SK-N-SH treated with all-trans-retinoic acid at 6 μM for 48 hours (cell line): ENCODE results near the gene BABAM2.

Experiments
- ATAC-seq: fragments of 200-7000 bp; cut with Tn5 transposase; 3 replicates; pipeline ENCODE4 v1.9.1; 2020; ENCODE audit warnings: mild to moderate bottlenecking, moderate library complexity
- ARNTL ChIP-seq: fragments of 450-650 bp; formaldehyde crosslinking; IDR thresholded peaks from 2 replicates; pipeline ENCODE4 v1.5.0; 2020; ENCODE audit warnings: low read depth, mild to moderate bottlenecking, moderate library complexity, borderline replicate concordance
- BACH2 ChIP-seq: fragments of 250-450 bp; sonication (Bioruptor Pico); IDR thresholded peaks from 2 replicates; pipeline ENCODE4 v1.9.0; 2021; ENCODE audit warnings: mild to moderate bottlenecking, borderline replicate concordance
- CSDC2 ChIP-seq: fragments of 250-450 bp; sonication (Bioruptor Pico); IDR thresholded peaks from 2 replicates; pipeline ENCODE4 v1.5.0; 2020; ENCODE audit warnings: mild to moderate bottlenecking, moderate library complexity
- ESRRG ChIP-seq: fragments of 250-450 bp; sonication (Bioruptor Pico); IDR thresholded peaks from 2 replicates; pipeline ENCODE4 v1.6.1; 2021; ENCODE audit warnings: mild to moderate bottlenecking
- GLIS3 ChIP-seq: fragments of 250-450 bp; sonication (Bioruptor Pico); IDR thresholded peaks from 2 replicates; pipeline ENCODE4 v1.5.0; 2020; ENCODE audit warnings: mild to moderate bottlenecking, moderate library complexity
- ISL1 ChIP-seq: fragments of 250-450 bp; sonication (Bioruptor Pico); IDR thresholded peaks from 2 replicates; pipeline ENCODE4 v2.1.2; 2022; ENCODE audit warnings: mild to moderate bottlenecking, moderate library complexity
- OSR1 ChIP-seq: fragments of 250-450 bp; sonication (Bioruptor Pico); IDR thresholded peaks from 2 replicates; pipeline ENCODE4 v1.8.0; 2022; ENCODE audit warnings: moderate library complexity, mild to moderate bottlenecking, inconsistent platforms
- PPARA ChIP-seq: fragments of 250-450 bp; sonication (Bioruptor Pico); IDR thresholded peaks from 2 replicates; pipeline ENCODE4 v1.5.0; 2020; ENCODE audit warnings: mild to moderate bottlenecking, borderline replicate concordance
- RARB ChIP-seq: fragments of 250-450 bp; sonication (Bioruptor Pico); IDR thresholded peaks from 2 replicates; pipeline ENCODE4 v1.8.0; 2021; ENCODE audit warnings: mild to moderate bottlenecking, moderate library complexity
- SNAI2 ChIP-seq: fragments of 250-450 bp; sonication (Bioruptor Pico); IDR thresholded peaks from 2 replicates; pipeline ENCODE4 v1.5.0; 2020; ENCODE audit warnings: mild to moderate bottlenecking, moderate library complexity
- TCF4 ChIP-seq: fragments of 250-450 bp; sonication (Bioruptor Pico); IDR thresholded peaks from 2 replicates; pipeline ENCODE4 v1.8.0; 2021; ENCODE audit warnings: mild to moderate bottlenecking, moderate library complexity, borderline replicate concordance
- TOX ChIP-seq: fragments of 250-450 bp; sonication (Bioruptor Pico); IDR thresholded peaks from 2 replicates; pipeline ENCODE4 v1.8.0; 2021; ENCODE audit warnings: mild to moderate bottlenecking, moderate library complexity, borderline replicate concordance
- ZC3H10 ChIP-seq: fragments of 250-450 bp; sonication (Bioruptor Pico); IDR thresholded peaks from 2 replicates; pipeline ENCODE4 v1.5.1; 2021; ENCODE audit warnings: mild to moderate bottlenecking, moderate library complexity
- ZFP3 ChIP-seq: fragments of 250-450 bp; sonication (Bioruptor Pico); IDR thresholded peaks from 2 replicates; pipeline ENCODE4 v1.5.0; 2020; ENCODE audit warnings: mild to moderate bottlenecking, moderate library complexity
- ZFP30 ChIP-seq: fragments of 450-650 bp; formaldehyde crosslinking; IDR thresholded peaks from 2 replicates; pipeline ENCODE4 v1.5.0; 2022; ENCODE audit warnings: mild to moderate bottlenecking, moderate library complexity
- ZNF70 ChIP-seq: fragments of 450-650 bp; formaldehyde crosslinking; IDR thresholded peaks from 2 replicates; pipeline ENCODE4 v1.5.0; 2020; ENCODE audit warnings: mild to moderate bottlenecking, moderate library complexity
- TF ChIP-seq, protein P1 (sequence below): fragments of 250-450 bp; sonication (Bioruptor Pico); IDR thresholded peaks from 2 replicates; pipeline ENCODE4 v1.8.0; 2021; ENCODE audit warnings: low read depth, mild to moderate bottlenecking, moderate library complexity, borderline replicate concordance
- TF ChIP-seq, protein P2 (sequence below): fragments of 250-450 bp; sonication (Bioruptor Pico); IDR thresholded peaks from 2 replicates; pipeline ENCODE4 v1.8.0; 2020; ENCODE audit warnings: mild to moderate bottlenecking, moderate library complexity, borderline replicate concordance
- TF ChIP-seq, protein P3 (sequence below): fragments of 250-450 bp; sonication (Bioruptor Pico); IDR thresholded peaks from 2 replicates; pipeline ENCODE4 v1.5.0; 2020; ENCODE audit warnings: mild to moderate bottlenecking, moderate library complexity
- TF ChIP-seq, protein P4 (sequence below): fragments of 250-450 bp; sonication (Bioruptor Pico); IDR thresholded peaks from 2 replicates; pipeline ENCODE4 v1.5.1; 2021; ENCODE audit warnings: mild to moderate bottlenecking, moderate library complexity
- TF ChIP-seq, protein P5 (sequence below): fragments of 250-450 bp; sonication (Bioruptor Pico); IDR thresholded peaks from 2 replicates; pipeline ENCODE4 v1.5.1; 2020; ENCODE audit warnings: low read depth, mild to moderate bottlenecking, moderate library complexity

Gene BABAM2

DNA sequence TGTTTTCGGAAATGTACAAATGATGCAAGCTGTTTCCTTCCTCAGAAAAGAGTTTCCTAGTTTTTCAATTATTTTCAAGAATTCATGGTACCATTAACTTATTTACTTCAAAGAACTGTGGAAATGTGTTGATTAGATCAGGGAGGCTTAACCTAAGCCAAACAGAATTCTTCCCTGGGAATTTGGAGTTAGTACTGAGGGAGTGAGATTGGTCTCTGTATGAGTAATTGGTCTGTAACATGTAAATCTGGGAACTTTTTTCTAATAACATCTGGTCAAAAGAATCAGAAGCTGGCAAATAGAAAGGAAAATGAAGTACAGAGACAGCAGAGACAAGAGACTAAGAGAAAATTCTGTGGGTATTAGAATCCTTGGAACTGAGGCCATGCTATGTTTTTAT, 145.8 kb downstream of the BABAM2 start:
- TF ChIP-seq ISL1 (no peak), CSDC2 (CRISPR knock-in tag) (no peak), SNAI2 (CRISPR knock-in tag) (no peak), PPARA (CRISPR knock-in tag) (no peak), TOX (no peak), ZFP3 (no peak), OSR1 (no peak), ESRRG (CRISPR knock-in tag) (no peak), ZNF70 (no peak), ZFP30 (no peak), ZC3H10 (no peak), TCF4 (no peak), ARNTL (CRISPR knock-in tag) (no peak)
- TF ChIP-seq, protein P1, sequence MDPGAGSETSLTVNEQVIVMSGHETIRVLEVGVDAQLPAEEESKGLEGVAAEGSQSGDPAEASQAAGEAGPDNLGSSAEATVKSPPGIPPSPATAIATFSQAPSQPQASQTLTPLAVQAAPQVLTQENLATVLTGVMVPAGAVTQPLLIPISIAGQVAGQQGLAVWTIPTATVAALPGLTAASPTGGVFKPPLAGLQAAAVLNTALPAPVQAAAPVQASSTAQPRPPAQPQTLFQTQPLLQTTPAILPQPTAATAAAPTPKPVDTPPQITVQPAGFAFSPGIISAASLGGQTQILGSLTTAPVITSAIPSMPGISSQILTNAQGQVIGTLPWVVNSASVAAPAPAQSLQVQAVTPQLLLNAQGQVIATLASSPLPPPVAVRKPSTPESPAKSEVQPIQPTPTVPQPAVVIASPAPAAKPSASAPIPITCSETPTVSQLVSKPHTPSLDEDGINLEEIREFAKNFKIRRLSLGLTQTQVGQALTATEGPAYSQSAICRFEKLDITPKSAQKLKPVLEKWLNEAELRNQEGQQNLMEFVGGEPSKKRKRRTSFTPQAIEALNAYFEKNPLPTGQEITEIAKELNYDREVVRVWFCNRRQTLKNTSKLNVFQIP (CRISPR knock-in tag), result no peak
- TF ChIP-seq, protein P2, sequence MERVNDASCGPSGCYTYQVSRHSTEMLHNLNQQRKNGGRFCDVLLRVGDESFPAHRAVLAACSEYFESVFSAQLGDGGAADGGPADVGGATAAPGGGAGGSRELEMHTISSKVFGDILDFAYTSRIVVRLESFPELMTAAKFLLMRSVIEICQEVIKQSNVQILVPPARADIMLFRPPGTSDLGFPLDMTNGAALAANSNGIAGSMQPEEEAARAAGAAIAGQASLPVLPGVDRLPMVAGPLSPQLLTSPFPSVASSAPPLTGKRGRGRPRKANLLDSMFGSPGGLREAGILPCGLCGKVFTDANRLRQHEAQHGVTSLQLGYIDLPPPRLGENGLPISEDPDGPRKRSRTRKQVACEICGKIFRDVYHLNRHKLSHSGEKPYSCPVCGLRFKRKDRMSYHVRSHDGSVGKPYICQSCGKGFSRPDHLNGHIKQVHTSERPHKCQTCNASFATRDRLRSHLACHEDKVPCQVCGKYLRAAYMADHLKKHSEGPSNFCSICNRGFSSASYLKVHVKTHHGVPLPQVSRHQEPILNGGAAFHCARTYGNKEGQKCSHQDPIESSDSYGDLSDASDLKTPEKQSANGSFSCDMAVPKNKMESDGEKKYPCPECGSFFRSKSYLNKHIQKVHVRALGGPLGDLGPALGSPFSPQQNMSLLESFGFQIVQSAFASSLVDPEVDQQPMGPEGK (CRISPR knock-in tag), result no peak
- TF ChIP-seq, protein P3, sequence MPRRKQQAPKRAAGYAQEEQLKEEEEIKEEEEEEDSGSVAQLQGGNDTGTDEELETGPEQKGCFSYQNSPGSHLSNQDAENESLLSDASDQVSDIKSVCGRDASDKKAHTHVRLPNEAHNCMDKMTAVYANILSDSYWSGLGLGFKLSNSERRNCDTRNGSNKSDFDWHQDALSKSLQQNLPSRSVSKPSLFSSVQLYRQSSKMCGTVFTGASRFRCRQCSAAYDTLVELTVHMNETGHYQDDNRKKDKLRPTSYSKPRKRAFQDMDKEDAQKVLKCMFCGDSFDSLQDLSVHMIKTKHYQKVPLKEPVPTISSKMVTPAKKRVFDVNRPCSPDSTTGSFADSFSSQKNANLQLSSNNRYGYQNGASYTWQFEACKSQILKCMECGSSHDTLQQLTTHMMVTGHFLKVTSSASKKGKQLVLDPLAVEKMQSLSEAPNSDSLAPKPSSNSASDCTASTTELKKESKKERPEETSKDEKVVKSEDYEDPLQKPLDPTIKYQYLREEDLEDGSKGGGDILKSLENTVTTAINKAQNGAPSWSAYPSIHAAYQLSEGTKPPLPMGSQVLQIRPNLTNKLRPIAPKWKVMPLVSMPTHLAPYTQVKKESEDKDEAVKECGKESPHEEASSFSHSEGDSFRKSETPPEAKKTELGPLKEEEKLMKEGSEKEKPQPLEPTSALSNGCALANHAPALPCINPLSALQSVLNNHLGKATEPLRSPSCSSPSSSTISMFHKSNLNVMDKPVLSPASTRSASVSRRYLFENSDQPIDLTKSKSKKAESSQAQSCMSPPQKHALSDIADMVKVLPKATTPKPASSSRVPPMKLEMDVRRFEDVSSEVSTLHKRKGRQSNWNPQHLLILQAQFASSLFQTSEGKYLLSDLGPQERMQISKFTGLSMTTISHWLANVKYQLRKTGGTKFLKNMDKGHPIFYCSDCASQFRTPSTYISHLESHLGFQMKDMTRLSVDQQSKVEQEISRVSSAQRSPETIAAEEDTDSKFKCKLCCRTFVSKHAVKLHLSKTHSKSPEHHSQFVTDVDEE (CRISPR knock-in tag), result no peak
- TF ChIP-seq, protein P4, sequence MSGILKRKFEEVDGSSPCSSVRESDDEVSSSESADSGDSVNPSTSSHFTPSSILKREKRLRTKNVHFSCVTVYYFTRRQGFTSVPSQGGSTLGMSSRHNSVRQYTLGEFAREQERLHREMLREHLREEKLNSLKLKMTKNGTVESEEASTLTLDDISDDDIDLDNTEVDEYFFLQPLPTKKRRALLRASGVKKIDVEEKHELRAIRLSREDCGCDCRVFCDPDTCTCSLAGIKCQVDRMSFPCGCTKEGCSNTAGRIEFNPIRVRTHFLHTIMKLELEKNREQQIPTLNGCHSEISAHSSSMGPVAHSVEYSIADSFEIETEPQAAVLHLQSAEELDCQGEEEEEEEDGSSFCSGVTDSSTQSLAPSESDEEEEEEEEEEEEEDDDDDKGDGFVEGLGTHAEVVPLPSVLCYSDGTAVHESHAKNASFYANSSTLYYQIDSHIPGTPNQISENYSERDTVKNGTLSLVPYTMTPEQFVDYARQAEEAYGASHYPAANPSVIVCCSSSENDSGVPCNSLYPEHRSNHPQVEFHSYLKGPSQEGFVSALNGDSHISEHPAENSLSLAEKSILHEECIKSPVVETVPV (CRISPR knock-in tag), result no peak
- ATAC-seq, result no peak

DNA sequence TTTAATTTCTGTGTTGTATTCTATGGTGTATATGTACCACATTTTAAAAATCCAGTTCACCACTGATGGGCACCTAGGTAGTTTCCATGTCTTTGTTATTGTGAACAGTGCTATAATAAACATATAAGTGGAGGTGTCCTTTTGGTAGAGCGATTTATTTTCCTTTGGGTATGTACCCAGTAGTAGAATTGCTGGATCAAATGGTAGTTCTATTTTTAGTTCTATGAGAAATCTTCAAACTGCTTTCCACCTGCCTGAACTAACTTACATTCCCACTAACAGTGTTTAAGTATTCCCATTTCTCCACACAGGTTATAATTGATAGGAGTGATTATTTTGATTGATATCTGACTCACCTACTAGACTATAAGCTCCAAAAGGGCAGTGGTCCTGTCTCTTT, 148.2 kb downstream of the BABAM2 start:
- ATAC-seq, result no peak

More for the DNA sequence above, 148.2 kb downstream of the BABAM2 start:
- TF ChIP-seq BACH2 (CRISPR knock-in tag) (no peak), ZFP30 (no peak), ZC3H10 (no peak), RARB (CRISPR knock-in tag) (no peak), ESRRG (CRISPR knock-in tag) (no peak), GLIS3 (CRISPR knock-in tag) (no peak), CSDC2 (CRISPR knock-in tag) (no peak), SNAI2 (CRISPR knock-in tag) (no peak), ZNF70 (no peak), TOX (no peak), ARNTL (CRISPR knock-in tag) (no peak), PPARA (CRISPR knock-in tag) (no peak), OSR1 (no peak)
- TF ChIP-seq, protein P1 (CRISPR knock-in tag), result no peak
- TF ChIP-seq, protein P2 (CRISPR knock-in tag), result no peak
- TF ChIP-seq, protein P5, sequence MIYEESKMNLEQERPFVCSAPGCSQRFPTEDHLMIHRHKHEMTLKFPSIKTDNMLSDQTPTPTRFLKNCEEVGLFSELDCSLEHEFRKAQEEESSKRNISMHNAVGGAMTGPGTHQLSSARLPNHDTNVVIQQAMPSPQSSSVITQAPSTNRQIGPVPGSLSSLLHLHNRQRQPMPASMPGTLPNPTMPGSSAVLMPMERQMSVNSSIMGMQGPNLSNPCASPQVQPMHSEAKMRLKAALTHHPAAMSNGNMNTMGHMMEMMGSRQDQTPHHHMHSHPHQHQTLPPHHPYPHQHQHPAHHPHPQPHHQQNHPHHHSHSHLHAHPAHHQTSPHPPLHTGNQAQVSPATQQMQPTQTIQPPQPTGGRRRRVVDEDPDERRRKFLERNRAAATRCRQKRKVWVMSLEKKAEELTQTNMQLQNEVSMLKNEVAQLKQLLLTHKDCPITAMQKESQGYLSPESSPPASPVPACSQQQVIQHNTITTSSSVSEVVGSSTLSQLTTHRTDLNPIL (CRISPR knock-in tag), result no peak
